OCI-LY7 (cell line): ENCODE data around the gene TBC1D17.

Source experiments
- EZH2phosphoT487 ChIP-seq: fragments of 200-600 bp; sonication (generic); IDR thresholded peaks from 2 replicates; pipeline ENCODE4 v1.6.1; 2018; ENCODE audit warnings: low read depth, borderline replicate concordance, mild to moderate bottlenecking, mixed run types, antibody characterized with exemption, low read length, moderate library complexity, mixed read lengths
- TF ChIP-seq, protein P1 (sequence below): fragments of 200-600 bp; sonication (generic); conservative IDR thresholded peaks from 2 replicates; pipeline ENCODE4 v1.5.1; 2014; ENCODE audit warnings: mild to moderate bottlenecking, antibody characterized with exemption, low read length, moderate library complexity, mixed read lengths

DNA sequence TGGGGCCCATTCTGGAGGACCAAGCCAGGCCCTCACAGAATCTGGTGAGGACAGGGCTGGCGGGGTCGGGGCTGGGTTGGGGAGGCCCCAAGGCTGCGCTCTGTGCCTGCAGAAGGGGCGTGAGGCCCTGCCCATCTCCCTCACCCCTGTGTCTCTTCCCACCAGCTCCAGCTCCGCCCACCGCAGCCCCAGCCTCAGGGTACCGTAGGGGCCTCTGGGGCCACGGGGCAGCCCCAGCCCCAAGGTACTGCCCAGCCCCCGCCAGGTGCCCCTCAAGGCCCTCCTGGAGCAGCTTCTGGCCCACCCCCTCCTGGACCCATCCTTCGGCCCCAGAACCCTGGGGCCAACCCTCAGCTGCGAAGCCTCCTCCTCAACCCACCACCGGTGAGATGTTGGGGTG, 41.9 kb upstream of the TBC1D17 start:
- TF ChIP-seq, protein P1, sequence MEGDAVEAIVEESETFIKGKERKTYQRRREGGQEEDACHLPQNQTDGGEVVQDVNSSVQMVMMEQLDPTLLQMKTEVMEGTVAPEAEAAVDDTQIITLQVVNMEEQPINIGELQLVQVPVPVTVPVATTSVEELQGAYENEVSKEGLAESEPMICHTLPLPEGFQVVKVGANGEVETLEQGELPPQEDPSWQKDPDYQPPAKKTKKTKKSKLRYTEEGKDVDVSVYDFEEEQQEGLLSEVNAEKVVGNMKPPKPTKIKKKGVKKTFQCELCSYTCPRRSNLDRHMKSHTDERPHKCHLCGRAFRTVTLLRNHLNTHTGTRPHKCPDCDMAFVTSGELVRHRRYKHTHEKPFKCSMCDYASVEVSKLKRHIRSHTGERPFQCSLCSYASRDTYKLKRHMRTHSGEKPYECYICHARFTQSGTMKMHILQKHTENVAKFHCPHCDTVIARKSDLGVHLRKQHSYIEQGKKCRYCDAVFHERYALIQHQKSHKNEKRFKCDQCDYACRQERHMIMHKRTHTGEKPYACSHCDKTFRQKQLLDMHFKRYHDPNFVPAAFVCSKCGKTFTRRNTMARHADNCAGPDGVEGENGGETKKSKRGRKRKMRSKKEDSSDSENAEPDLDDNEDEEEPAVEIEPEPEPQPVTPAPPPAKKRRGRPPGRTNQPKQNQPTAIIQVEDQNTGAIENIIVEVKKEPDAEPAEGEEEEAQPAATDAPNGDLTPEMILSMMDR, result no peak
- no peak for TF ChIP-seq EZH2phosphoT487
